NCI-H1048 (cell line): ENCODE measurements around the gene SLC16A3.
"Not testable (repeated sequence)": the region's sequence is repeated elsewhere in the genome, so short reads cannot be mapped to it uniquely, and the experiment has no call there.

Experiments
- DNase-seq: peaks from one replicate; lab custom pipeline; 2025; lab: John Stamatoyannopoulos, UW

SLC16A3 gene

GRCh38 chr17:82204831-82205719, 23.8 kb upstream of the SLC16A3 start:
- no peak for DNase-seq

GRCh38 chr17:82205720-82206508, 22.9 kb upstream of the SLC16A3 start:
- DNase-seq: peak; percentile 62

GRCh38 chr17:82210655-82211054, 18.2 kb upstream of the SLC16A3 start:
- DNase-seq: not testable (repeated sequence)

GRCh38 chr17:82212331-82213250, 16.3 kb upstream of the SLC16A3 start, which contains the start of gene CCDC57:
TSS of gene CCDC57 (minus strand) at chr17:82212842. CDS start at chr17:82201944, 10,898 bp downstream.
- peak; percentile 23 for DNase-seq

- DNase-seq: no peak
Observed at GRCh38 chr17:82213251-82214011, 15.4 kb upstream of the SLC16A3 start.

GRCh38 chr17:82214012-82214628, 14.7 kb upstream of the SLC16A3 start:
- DNase-seq: no peak

GRCh38 chr17:82215095-82215971, 13.5 kb upstream of the SLC16A3 start:
- no peak for DNase-seq

- DNase-seq: no peak
Observed at GRCh38 chr17:82215972-82216300, 12.9 kb upstream of the SLC16A3 start.

- no peak for DNase-seq
Observed at GRCh38 chr17:82216301-82217119, 12.3 kb upstream of the SLC16A3 start.

GRCh38 chr17:82217120-82217529, 11.7 kb upstream of the SLC16A3 start:
- no peak for DNase-seq

GRCh38 chr17:82217530-82218204, 11.2 kb upstream of the SLC16A3 start:
- no peak for DNase-seq

GRCh38 chr17:82218349-82219075, 10.3 kb upstream of the SLC16A3 start:
- no peak for DNase-seq

- no peak for DNase-seq
Observed at GRCh38 chr17:82219083-82219482, 9.8 kb upstream of the SLC16A3 start.

GRCh38 chr17:82219753-82220709, 8.8 kb upstream of the SLC16A3 start:
- no peak for DNase-seq

- DNase-seq: no peak
Observed at GRCh38 chr17:82221341-82221902, 7.4 kb upstream of the SLC16A3 start.

GRCh38 chr17:82222816-82223215, 6.0 kb upstream of the SLC16A3 start:
- DNase-seq: no peak
